ENCODE results near the gene TMEM125. TPM values are rescaled to one million over a fixed set of nuclear protein-coding genes. Genes with fewer than 3 reads are reported as not detected.

The TMEM125 gene
- total and polyA plus RNA-seq, 9 of the 15 experiments (the other 6 are each of a cell fraction or from before 2014, with no cell fraction given), result 0.07 to 0.08 TPM; not detected in 7

GRCh38 chr1:43229826-43230780 is 39.7 kb upstream of the TMEM125 start:
- DNase-seq (ENCODE audit: extremely low read depth in 1 of 4, low spot score in 3 of 4) (no peak), FAIRE-seq (no peak), ATAC-seq (no peak)
- Histone ChIP-seq H3K27me3 (ENCODE audit: control insufficient read depth in 2 of 2, insufficient read depth in 2 of 2, low read length in 2 of 2) (peaks cover 20 to 55% of the 10 kb centered on the region in 2 experiments), H3K79me2 (ENCODE audit: control insufficient read depth, insufficient read depth, low read length) (no peaks in the 10 kb centered on the region), H3K4me2 (ENCODE audit: insufficient read depth, low read length) (no peak overlapping the region), H2AFZ (ENCODE audit: low read depth, low read length) (no peak overlapping the region), H3K9ac (ENCODE audit: insufficient read depth in 1 of 2, low read depth in 2 of 2, low read length in 2 of 2) (no peak overlapping the region), H3K4me1 (replicated peaks in 1 of 2; ENCODE audit: control insufficient read depth in 2 of 2, insufficient read depth in 2 of 2, low read length in 2 of 2) (0 out of 5 replicates have a peak, but pooled peaks cover 0 to 3% of the 10 kb centered on the region in 2 experiments), H3K4me3 (no peak overlapping the region), H3K36me3 (ENCODE audit: control insufficient read depth, insufficient read depth, low read length) (no peaks in the 10 kb centered on the region), H3K27ac (ENCODE audit: extremely low read depth, low read depth, low read length) (no peak overlapping the region), H3K9me3 (replicated peaks; ENCODE audit: control insufficient read depth, insufficient read depth, low read depth, low read length) (no peaks in the 10 kb centered on the region), H4K20me1 (replicated peaks; ENCODE audit: control insufficient read depth, insufficient read depth, low read length) (peaks cover 10% of the 10 kb centered on the region; the same call in 1 of the 2 replicates), H3K9me1 (ENCODE audit: control insufficient read depth, insufficient read depth, low read length) (no peaks in the 10 kb centered on the region)
- TF ChIP-seq BCOR (IDR thresholded peaks at IDR 0.05) (no peak), ZFP30 (CRISPR knock-in tag; IDR thresholded peaks at IDR 0.05; ENCODE audit: borderline replicate concordance) (no peak), ZNF77 (CRISPR knock-in tag; IDR thresholded peaks at IDR 0.05) (no peak), CBFA2T3 (IDR thresholded peaks at IDR 0.05) (no peak), ARID2 (IDR thresholded peaks at IDR 0.05) (no peak), NCOA4 (IDR thresholded peaks at IDR 0.05; ENCODE audit: partially characterized antibody) (no peak), MAFF (IDR thresholded peaks at IDR 0.05; ENCODE audit: low read length) (no peak), STAG1 (CRISPR knock-in tag; IDR thresholded peaks at IDR 0.05; ENCODE audit: borderline replicate concordance) (no peak), ZBTB12 (CRISPR knock-in tag; IDR thresholded peaks at IDR 0.05) (no peak), U2AF1 (optimal IDR thresholded peaks at IDR 0.05; ENCODE audit: low read depth, low read length) (no peak)
- no TSS peak for BruUV-seq (replicated peaks)
- ChIA-PET POLR2A (interaction anchor here (0.5 to 0.7 kb wide), 3 partner anchors 62 to 194 kb away, joined by 3 to 5 read pairs (median 3); no protein-coding TSS in a partner anchor), CTCF (ENCODE audit: low intra/inter-chr PET ratio) (interaction anchor here (5.4 kb wide), 1 partner anchor 184 kb away, joined by 63 read pairs; no protein-coding TSS in a partner anchor)
- in situ Hi-C loops (cut with MboI), result loop anchor here (5.0 to 10.0 kb wide), 3 partner anchors 182 to 705 kb away; partner anchors contain the start of gene ARTN
- WGBS (ENCODE audit: insufficient coverage, low coverage, missing lambda C conversion rate), result 4% methylated on average over 6 of the region's 6 CpGs
- intact Hi-C loops (cut with micrococcal nuclease), result loop anchor here (5.0 kb wide), 2 partner anchors 318 to 817 kb away; no protein-coding TSS in a partner anchor
